Stromal cell of bone marrow (primary cell): ENCODE results near the gene GLI3.

ENCODE experiments used
- DNase-seq: peaks from one replicate; pipeline ENCODE4 v3.0.0-alpha.2; 2012; ENCODE audit warnings: low read depth

The GLI3 gene

DNA sequence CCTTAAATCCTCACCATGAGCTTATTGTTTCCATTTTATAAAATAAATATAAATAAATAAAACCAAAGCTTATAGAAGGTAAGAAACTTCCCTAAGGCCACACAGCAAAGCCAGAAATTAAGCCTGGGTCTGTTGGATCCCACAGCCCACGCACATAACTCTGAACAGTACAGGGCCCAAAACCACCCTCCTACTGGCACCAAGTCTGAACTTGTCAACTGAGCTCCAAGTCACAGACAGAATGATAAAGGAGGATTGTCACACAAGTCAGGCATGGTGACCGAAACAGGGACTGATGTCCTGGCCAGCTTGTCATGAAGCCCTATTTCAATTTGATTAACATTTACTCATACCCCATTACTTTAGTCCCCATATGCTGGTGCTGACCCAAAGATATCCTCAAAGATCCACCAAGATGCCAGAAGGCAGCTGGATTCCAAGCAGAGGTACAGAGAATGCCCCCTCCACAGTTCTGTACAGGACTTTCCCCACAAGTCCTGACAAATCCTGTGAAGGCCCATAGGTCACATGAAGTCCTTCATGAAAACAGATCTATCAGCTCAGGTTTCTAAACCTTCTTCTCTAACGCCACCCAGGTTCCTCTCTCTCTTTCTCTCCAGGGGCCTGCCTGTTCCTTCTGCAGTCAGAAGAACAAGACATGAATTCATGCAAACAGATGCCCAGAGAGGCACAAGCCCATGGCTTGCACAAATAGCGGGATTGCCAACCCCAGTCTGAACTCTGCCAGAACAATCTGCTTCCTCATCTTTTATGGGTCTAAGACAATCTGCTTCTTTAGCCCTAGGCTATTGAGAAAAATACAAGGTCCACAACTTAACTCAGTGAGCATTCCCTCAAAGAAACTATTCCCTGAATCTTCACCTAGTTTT, 60.9 kb downstream of the GLI3 start:
- DNase-seq: no peak

DNA sequence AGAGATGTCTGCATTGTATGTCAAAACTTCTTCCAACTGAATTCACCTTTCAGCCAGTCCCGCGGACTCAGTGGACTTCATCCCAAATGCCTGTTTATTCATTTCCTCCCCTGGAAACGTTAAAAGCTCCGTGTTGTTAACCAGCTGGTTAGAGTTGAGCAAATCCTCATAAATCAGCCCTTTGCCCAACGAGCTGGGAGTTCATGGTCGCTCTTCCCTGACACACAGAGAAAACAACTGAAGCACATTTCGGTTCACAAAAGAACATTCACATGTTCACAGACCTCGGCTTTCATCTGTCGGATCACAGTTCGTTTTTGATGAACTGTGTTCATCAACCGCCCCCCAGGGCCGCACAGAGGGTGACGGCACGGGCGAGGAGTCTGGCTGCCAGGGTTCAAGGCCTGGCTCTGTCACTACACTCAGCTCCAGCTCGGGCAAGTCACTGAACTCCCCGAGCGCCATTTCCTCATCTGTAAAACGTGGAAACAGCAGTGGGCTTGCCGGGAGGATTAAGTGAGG, 62.6 kb downstream of the GLI3 start:
- DNase-seq: no peak

DNA sequence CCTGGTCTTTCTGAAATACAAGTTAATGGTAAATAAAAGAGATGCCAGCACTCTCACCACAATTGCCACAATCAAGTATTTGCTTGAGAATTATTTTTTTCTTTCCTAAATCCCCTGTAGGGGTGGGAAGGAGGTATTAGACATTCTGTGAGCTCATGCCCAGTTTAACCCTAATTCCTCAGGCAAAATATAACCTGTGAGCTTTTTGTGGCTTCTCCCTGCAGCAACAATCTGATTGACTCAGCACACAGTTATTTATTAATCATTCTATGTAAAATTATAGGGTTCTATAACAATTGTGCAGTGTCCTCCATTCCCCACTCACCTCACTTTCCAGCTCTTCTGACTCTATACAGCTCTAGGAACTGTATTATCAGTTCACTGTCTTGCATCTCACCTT, 66.3 kb downstream of the GLI3 start:
- DNase-seq: no peak

DNA sequence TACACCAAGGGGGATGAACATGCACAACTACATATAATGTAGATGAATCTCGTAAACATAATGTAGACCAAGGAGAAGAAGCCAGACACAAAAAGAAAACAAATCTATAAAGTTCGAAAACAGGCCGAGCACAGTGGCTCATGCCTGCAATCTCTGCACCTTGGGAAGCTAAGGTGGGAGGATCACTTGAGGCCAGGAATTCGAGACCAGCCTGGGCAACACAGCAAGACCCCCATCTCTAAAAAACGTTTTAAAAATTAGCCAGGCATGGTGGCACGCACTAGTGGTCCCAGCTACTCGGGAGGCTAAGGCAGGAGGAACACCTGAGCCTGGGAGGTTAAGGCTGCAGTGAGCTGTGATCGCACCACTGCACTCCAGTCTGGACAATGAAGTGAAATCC, 68.5 kb downstream of the GLI3 start:
- no peak for DNase-seq

DNA sequence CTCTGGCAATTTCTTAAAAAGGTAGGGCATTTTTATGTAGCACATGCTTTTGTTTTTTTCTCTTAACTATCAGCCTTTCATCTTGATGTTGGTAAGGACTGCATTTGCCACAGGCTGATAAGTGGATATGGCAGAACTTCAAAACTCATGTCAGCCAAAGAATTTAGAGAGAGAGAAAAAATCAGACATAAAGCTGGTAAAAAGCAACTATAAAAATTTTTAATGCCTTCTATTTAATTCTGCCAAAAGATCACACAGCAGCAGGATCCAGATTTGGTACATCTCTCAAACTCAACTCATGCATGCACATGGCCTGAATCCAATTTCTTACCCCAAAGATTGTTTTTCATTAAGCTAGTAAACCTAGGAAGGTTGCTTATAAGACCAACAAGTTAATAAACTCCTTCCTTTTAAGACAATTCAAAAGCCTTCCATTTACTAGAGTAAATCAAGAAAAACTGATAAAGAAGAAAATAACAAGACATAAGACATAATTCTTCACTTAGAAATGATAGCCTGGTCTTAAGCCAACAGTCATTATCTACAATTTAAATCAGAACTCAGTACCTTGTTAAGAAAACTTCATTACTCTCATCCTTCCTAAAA, 69.3 kb downstream of the GLI3 start:
- DNase-seq: no peak

DNA sequence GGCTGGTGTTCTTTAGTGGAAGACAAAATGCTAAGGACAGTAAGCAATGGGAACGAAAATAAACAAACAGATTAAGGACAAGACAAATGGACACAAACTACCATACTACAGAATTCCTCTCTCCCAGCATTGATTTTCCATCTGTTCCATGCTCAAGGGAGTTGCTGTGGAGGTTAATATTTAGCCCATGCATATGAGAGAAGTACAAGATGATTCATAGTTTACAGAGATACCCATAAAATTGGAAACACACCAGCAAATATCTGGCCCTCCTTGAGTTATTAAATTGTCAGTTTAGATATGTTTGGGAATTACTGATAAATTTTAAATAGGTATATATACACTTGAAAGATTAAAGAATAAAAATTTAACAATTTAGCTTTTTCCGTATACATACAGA, 69.8 kb downstream of the GLI3 start:
- DNase-seq: no peak

DNA sequence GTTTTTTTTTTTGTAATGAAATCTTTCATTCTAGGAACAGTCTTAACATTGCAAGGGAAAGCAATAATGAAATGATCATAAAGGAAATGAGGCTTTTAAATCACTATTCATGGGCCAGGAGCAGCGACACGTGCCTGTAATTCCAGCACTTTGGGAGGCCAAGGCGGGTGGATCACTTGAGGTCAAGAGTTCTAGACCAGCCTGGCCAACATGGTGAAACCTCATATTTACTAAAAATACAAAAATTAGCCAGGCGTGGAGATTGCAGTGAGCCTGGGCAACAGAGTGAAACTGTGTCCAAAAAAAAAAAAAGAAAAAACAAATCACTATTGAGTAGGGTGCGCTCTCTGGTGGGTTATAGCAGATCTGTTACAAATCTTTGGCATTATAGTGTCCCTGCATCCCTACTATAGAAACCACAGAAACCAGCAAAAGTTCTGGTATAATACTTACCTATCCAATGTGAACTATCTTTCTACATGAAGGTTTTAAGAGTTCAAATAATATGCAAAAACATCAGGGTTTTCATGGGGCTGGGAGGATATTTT, 72.1 kb downstream of the GLI3 start:
- no peak for DNase-seq

DNA sequence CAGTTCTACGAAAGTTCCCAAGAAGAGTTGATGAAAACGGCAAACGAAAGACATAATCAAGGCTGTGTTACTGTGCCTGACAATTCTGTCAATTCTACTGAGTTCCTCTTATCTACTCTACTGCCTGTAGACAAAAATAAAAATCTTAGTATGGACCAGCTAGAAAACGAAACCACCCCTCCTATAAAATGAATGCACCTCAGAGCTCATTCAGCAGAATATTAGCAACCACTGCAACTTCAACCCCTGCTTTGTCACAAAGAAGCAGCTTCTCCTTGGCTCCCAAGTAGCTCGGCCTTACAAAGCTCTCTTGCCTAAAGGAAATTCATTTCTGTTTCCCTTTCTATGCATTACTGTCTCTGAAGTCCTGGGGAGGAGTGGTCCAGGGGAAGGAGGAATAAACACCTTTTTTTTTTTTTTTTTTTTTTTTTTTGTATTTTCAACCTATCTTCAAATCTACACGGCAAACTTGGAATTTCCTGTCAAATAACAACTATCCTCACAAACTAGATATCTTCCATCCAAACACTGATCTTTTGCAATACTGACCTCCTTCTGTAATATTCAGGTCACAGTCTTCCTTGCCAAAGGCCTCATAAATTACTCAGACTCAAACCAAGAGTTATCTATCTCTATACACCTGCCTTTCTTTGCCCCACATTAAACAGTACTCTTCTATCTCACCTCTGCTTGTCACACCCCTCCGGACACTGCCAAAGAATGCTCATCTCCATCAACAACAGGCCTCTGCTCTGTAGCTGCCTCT, 74.3 kb downstream of the GLI3 start:
- DNase-seq: no peak

DNA sequence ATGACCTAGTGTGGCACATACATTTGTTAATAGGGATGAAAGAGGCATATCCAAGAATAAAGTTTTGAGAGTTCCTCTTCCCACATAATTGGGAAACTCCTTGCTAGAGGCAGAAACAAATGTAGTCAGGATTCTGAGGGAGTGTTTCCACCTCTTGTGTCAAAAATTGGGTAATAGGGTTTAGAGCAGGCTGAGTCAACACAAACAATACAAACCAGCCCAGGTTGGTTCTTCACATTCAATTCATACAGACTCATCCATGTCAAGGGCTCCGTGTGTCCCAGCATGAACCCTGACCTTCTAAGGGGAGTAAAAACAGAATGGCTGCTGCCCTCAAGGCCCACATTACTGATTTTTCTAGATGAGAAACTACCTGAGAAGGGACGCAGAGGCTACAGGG, 75.3 kb downstream of the GLI3 start:
- DNase-seq: no peak

DNA sequence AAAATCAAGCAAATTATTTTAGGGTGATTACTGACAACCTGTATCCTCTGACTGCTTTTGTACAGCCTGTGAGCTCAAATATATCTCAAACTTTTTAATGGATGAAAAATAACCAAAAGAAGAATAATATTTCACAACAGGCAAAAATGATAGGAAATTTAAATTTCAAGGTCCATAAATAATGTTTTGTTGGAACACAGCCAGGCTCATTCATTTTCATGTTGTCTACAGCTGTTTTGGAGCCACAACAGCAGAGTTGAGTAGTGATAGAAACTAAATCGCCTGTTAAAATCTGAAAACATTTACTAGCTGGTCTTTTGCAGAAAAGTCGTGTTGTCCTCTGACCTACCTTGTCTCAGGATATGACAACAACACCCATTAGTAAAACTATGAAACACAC, 75.9 kb downstream of the GLI3 start:
- no peak for DNase-seq

DNA sequence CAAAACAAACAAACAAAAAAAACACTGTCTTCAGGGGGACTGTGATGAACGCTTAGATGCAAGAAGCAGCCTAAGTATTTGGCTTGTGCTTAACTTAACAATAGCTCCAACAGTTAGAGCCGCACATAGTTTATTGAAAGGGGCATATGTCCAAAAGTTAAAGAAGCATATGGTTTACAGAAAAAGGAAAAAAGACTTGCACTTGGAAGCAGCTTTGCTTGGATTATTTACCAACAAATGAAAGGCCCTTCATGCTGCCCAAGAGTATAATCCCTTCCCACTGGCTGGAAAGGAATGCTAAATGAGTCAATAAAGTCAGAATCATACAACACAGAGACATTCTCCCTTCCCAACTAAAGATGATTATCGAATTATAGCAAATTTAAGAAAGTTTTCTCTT, 77.9 kb downstream of the GLI3 start:
- DNase-seq: no peak

DNA sequence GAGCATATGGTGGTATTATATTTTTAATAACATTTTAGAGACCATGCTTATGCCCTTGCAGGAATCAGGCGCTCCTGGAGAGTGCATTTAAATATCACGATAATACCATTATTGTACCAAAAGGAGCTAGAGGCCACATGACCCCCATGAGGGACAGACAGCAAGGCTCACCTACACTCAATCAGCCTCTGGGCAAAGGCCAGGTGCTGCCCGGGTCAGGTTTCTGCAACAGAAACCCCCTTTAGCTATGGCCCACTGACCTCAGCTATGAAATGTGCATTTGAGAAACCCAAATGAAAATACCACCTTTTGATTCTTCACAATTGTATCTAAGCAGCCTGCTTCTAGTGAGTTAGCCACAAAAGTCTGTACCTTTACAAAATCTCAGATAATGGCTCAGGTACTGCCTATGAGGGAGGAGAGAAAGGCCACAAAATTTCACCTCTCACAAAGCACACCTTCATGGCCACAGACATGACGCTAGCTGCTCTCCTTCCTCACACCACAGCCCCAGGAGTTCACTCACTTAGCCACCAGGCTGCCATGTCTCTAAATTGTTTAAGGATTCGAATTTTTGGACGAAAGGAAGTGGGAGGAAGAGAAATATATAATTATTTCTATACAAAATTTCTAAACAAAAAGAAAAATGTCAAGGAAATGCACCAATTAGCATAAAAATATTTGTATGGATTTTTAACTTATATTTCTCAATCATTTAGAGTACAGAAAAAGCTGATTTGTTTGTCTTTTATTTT, 79.9 kb downstream of the GLI3 start:
- DNase-seq: no peak

DNA sequence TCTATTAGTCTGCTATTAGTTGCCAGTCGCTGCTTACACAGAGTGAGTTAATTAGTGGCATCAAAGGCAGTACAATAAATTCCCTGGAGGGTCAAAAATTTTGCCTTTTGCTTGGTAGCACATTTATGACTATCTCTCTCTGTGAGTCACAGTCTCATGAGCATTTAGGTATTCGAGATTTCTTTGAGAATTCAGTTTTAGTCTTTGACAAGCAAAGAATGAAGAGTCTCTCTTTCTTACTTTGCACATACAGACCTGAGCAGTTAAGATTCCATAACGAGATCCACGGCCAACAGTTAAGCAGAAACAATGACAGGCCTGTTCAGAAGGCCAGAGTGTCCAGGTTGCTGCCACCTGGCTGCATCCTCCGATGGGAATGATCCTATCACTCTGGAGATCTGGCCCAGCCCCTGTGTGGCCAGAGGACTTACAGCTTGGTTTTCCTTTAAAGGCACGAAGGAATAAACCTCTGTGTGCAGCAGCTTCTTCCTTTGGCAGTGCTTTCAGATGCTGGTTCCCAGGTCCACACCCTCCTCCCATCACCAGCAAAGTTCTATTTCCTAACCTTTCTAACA, 80.6 kb downstream of the GLI3 start:
- no peak for DNase-seq

DNA sequence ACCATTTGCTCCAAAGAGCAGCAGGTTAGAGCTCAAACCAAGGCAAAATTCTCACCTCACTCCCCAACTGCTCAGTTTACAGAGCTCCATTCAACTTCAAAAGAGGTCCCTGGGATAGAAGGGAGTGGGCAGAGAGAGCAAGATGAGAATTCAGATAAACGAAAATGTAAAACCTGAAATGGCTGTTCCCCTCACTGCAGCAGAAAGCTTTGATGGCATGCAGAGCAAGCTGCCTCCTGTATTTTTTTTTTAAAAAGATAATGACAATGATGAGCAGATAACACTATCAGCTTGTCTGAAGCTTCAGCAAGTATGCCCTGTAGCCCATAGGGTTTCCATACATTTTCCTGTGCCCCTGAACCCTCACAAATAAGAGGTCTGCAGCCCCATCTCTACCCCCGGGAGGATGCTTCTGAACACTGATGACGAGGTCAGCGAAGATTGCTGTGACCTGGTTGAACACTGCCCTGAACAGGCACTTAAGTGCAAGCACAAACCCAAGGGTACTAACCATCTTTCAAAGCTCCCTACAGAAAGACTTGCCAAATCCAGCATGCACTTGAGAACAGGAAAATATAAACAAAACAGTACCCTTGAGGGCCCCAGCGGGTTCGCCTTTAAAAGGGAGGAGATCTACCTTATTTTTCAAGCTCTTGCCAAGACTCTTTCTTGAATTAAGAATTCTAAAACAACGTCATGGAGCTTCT, 81.3 kb downstream of the GLI3 start:
- DNase-seq: no peak

DNA sequence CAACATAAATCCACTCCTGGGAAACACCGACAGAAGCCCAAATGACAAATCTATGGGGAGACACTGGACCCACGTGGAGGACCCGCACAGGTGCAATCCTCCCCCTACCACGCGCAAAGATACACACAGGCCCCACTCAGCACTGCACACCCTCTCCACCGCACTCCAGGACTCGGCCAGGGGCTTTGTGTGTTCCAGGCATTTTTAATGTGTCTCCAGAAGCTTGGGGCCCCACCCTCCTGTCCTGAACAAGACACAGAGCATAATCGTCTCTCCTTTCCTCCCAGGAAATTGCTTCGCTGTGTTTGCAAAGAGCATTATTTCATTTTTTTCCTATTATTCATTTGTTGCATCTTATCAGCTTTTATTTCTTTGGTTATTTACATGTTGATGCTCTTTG, 82.8 kb downstream of the GLI3 start:
- DNase-seq: no peak

DNA sequence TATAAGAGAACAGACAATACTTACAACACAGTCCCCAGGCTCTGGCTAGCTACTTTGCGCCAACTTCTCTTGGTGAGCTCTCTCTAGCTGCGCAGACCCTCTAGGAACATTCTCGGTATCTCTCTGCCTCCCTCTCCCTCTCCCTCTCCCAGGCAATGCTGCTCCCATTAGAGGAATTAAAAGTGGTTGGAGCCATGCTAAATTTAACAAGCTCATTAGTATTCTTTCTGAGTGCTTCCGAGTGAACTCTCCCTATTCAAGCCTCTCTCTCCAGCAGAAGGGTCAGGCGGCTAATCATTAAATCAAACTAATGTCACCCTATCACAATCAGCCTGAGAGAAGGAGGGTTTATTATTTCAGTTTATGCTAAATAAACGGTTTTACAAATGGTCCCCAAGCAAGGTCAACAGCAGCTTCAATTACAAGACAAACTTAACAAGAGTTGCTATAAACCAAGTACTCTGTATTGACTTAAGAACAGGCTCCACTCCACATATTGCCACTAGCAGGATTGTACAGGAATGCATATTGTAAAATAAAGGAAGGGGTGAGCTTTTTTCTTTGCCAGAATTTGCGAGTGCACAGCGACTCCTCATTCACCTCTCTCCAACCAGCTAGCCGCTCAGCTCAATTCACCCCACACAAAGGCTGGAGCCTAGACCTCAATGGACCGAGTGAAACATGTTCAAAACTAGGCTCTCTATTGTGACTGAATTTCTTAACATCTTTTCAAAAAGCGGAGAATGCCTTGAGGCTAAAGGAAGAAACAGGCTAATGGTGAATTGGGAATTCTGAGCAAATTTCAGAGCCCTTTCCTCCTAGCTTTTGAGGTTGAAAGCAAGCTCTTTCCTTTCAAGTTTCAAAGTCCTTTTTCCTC, 84.4 kb downstream of the GLI3 start:
- no peak for DNase-seq

DNA sequence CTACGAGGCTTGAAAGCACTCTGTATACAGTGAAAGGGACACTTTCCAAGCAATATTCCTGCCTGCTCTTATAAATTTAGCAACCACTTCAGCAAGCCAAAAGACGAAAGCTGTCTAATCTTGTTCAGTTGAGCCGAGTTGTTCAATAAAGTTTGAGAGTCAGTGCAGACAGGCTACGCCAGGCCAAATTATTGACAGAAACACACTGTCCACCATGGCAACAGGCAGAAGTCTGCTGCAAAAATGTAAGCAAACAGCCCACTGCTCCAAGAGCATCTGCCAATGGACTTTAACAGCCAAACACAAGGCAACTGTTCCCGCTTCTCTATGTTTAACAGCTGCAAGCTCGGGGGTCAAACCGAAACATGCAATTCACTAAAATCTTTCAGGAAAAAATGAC, 85.7 kb downstream of the GLI3 start:
- peak; percentile 33 for DNase-seq

DNA sequence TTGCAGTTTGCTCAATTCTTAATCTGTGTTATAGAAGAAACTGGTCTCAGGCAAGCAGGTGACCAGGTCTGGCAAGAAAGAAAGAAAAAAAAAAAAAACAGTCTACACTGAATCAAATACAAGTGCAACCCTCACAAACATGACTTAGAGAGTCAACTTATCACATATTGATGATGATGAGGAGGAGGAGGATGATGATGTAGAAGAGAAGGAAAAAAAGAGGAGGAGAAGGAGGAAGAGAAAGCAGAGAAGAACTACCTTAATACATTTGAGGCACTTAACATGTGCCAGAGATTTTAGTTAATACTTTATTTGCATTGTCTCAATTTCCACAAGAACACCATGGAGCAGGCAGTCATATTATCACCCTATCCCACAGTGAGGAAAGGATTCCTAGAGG, 91.5 kb downstream of the GLI3 start:
- DNase-seq: no peak

DNA sequence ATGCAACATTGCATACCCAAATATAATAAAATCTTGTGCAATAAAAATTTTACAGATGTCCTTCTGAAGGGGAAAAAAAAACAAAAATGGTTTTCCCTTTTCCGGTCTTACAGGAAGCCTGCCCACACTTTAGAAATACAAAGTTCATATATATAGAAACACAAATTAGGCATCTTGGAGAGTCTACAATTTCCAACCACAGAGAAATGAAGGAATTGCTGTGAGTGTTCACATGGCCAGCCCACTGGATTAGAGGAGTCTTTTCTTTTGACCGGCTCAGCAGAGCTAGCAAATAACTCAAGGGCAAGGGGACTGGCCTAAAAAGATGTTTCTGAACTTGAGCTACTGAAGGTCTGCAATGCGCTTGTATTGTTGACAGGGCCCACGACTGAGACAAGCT, 92.4 kb downstream of the GLI3 start:
- DNase-seq: peak; percentile 83
